HUES48 (cell line): ENCODE measurements around the gene DNAJB4.
"Not testable (repeated sequence)": the region's sequence is repeated elsewhere in the genome, so short reads cannot be mapped to it uniquely, and the experiment has no call there.

Source experiments
- H3K27ac ChIP-seq: one replicate; pipeline ENCODE4 v1.7.0; 2013; ENCODE audit warnings: low read depth, low read length, inconsistent platforms
- H3K27me3 ChIP-seq: 2 replicates; pipeline ENCODE4 v1.6.1; 2013; ENCODE audit warnings: mild to moderate bottlenecking, low read length; ENCODE audit not compliant: control insufficient read depth, insufficient read depth
- H3K36me3 ChIP-seq: 2 replicates; pipeline ENCODE4 v1.6.1; 2013; ENCODE audit warnings: low read length; ENCODE audit not compliant: control insufficient read depth, insufficient read depth
- H3K4me1 ChIP-seq: 2 replicates; pipeline ENCODE4 v1.6.1; 2013; ENCODE audit warnings: mild to moderate bottlenecking, low read length; ENCODE audit not compliant: control insufficient read depth, insufficient read depth
- H3K4me3 ChIP-seq: 2 replicates; pipeline ENCODE4 v1.5.1; 2013; ENCODE audit warnings: mild to moderate bottlenecking, low read depth, low read length
- H3K9ac ChIP-seq: 2 replicates; pipeline ENCODE4 v1.6.1; 2013; ENCODE audit warnings: mild to moderate bottlenecking, low read depth, low read length, moderate library complexity
- H3K9me3 ChIP-seq: 2 replicates; pipeline ENCODE4 v1.6.1; 2013; ENCODE audit warnings: low read length; ENCODE audit not compliant: control insufficient read depth, insufficient read depth

The DNAJB4 gene

DNA sequence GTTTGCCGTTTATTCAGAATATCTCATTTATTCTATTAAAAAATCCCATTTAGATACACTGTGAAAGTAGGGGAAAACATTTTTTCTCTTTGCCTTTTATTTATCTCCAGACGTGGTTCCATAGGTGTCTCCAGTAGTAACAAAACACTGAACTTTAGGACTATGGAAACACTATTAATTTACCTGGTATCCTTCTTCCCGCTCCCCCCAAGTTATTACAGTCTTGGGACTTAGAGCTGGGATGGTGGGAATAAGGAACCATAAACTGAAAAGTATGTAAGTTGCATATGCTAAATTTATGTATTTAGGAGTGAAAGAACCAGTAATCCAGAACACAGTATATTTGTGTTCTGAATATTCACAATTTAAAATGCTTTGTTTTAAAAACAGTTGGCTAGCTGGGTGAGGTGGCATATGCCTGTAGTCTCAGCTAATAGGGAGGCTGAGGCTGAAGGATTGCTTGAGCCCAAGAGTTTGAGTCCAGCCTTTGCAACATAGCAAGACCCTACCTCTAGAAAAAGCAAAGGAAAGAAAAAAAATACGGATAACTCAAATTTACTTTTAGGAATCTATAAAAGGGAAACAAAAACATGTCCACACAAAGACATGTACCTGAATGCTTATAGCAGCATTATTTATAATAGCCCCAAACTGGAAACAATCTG, 3.1 kb downstream of the DNAJB4 start:
- H3K9ac ChIP-seq, result no peak overlapping the region
- H3K4me1 ChIP-seq, result peaks cover 11% of the 10 kb centered on the region
- no peak overlapping the region for H3K27ac ChIP-seq
- no peaks in the 10 kb centered on the region for H3K9me3 ChIP-seq
- H3K27me3 ChIP-seq, result no peaks in the 10 kb centered on the region
- no peaks in the 10 kb centered on the region for H3K36me3 ChIP-seq
- H3K4me3 ChIP-seq, result no peak overlapping the region

DNA sequence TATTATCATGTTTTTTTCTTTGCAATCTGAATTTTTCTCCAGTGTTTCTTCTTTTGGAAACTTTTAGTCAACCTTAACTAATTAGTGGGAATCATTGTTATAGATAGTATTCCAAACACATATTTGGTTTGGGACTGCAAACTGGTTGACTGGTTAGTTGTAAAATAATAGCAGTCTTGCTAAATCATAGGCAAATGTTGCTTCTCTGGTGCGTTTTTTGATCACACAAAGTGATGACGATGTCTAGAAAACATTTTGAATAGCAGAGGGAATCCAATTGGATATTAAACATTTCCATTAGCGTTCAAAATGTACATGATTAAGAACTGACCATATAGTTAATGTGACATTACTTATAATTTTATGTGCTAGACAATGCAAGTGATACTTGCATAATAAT, 4.5 kb downstream of the DNAJB4 start:
- H3K9ac ChIP-seq, result no peak overlapping the region
- H3K27ac ChIP-seq, result no peak overlapping the region
- no peaks in the 10 kb centered on the region for H3K4me1 ChIP-seq
- H3K9me3 ChIP-seq, result no peaks in the 10 kb centered on the region
- peaks cover 5% of the 10 kb centered on the region; the same call in 1 of the 2 replicates for H3K36me3 ChIP-seq
- H3K27me3 ChIP-seq, result no peaks in the 10 kb centered on the region
- H3K4me3 ChIP-seq, result no peak overlapping the region

- no peak overlapping the region for H3K4me3 ChIP-seq
Observed at GRCh38 chr1:78009836-78010235, 5.1 kb downstream of the DNAJB4 start.

GRCh38 chr1:78011050-78011449, 6.3 kb downstream of the DNAJB4 start:
- peaks cover 6% of the 10 kb centered on the region; the same call in 1 of the 2 replicates for H3K36me3 ChIP-seq
- H3K9ac ChIP-seq, result no peak overlapping the region
- no peak overlapping the region for H3K27ac ChIP-seq
- no peaks in the 10 kb centered on the region for H3K9me3 ChIP-seq
- H3K27me3 ChIP-seq, result no peaks in the 10 kb centered on the region
- no peak overlapping the region for H3K4me3 ChIP-seq
- no peaks in the 10 kb centered on the region for H3K4me1 ChIP-seq

More at GRCh38 chr1:78009836-78010235, 5.1 kb downstream of the DNAJB4 start:
- Histone ChIP-seq H3K27ac (no peak overlapping the region), H3K9me3 (no peaks in the 10 kb centered on the region), H3K9ac (no peak overlapping the region), H3K36me3 (peaks cover 5% of the 10 kb centered on the region; the same call in 1 of the 2 replicates), H3K4me1 (no peaks in the 10 kb centered on the region), H3K27me3 (no peaks in the 10 kb centered on the region)

- Histone ChIP-seq H3K9me3 (no peaks in the 10 kb centered on the region), H3K4me3 (no peak overlapping the region), H3K27me3 (no peaks in the 10 kb centered on the region), H3K36me3 (peaks cover 10% of the 10 kb centered on the region; the same call in 1 of the 2 replicates), H3K27ac (no peak overlapping the region), H3K4me1 (no peaks in the 10 kb centered on the region), H3K9ac (no peak overlapping the region)
Observed at GRCh38 chr1:78015148-78015547, 10.4 kb downstream of the DNAJB4 start.

DNA sequence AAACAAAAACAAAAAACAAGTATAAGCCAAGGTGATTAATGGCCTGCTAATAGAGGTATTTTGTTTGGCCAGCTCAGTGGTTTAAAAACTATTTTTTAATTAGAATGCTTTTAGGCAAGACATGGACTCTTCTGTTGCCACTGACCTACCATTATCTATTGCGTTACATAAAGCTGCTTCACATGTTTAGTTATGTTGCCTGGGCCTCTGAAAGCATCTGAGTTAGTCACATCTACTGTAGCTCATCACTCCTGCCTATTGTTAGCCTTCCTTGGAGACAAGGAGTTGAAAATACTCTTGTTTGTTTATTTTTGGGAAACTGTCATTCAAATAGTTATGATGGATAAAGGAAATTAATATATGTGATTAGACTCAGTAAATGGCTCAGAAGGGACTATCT, 14.3 kb downstream of the DNAJB4 start:
- Histone ChIP-seq H3K9ac (no peak overlapping the region), H3K27ac (no peak overlapping the region), H3K9me3 (no peaks in the 10 kb centered on the region), H3K4me3 (no peak overlapping the region), H3K4me1 (no peaks in the 10 kb centered on the region), H3K36me3 (0 out of 2 replicates have a peak, but pooled peaks cover 5% of the 10 kb centered on the region), H3K27me3 (no peaks in the 10 kb centered on the region)

- H3K9ac ChIP-seq, H3K4me1 ChIP-seq, H3K27ac ChIP-seq, H3K27me3 ChIP-seq, H3K9me3 ChIP-seq, H3K36me3 ChIP-seq, H3K4me3 ChIP-seq: not testable (repeated sequence)
Observed at GRCh38 chr1:78021134-78021533, 16.4 kb downstream of the DNAJB4 start.

DNA sequence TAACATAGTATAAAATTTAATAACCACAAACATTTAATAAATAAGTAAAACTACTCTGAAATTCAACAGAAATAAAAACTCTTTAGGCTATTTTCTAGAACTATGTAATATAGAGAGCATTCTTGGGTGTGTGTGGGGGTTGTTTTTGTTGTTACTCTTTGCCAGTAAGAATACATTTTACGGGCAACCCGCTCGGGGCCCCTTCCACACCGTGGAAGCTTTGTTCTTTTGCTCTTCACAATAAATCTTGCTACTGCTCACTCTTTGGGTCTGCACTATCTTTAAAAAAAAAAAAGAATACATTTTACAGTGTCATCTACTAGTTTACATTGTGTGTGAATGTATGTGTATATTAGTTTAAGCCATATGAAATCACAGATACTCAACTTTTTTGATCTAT, 25.1 kb downstream of the DNAJB4 start:
- Histone ChIP-seq H3K4me1 (no peaks in the 10 kb centered on the region), H3K27ac (no peak overlapping the region), H3K9ac (no peak overlapping the region), H3K27me3 (no peaks in the 10 kb centered on the region), H3K9me3 (no peaks in the 10 kb centered on the region), H3K4me3 (no peak overlapping the region), H3K36me3 (no peaks in the 10 kb centered on the region)

GRCh38 chr1:78032996-78033796, 28.5 kb downstream of the DNAJB4 start:
- Histone ChIP-seq H3K27ac (no peak overlapping the region), H3K27me3 (no peaks in the 10 kb centered on the region), H3K9me3 (no peaks in the 10 kb centered on the region), H3K4me1 (no peaks in the 10 kb centered on the region), H3K36me3 (no peaks in the 10 kb centered on the region), H3K4me3 (no peak overlapping the region), H3K9ac (no peak overlapping the region)

DNA sequence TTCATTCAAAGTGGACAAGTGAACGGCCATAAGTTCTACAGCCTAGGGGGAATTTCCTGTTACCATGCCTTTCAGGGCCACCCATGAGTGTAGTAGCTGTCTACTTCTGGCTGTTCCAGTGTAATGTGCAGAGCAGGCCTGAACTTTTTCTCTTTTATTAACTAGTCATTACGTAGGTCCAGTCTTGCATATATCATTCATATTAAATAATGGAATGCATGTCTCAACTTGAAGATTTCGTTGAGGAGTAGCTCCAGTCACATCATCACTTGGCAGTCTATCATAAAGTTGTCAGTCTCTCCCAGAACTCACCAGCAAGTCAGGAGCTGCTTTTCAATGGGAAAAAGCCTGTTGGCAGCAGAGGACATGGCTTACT, 29.0 kb downstream of the DNAJB4 start:
- no peaks in the 10 kb centered on the region for H3K36me3 ChIP-seq
- H3K27ac ChIP-seq, result no peak overlapping the region
- no peaks in the 10 kb centered on the region for H3K27me3 ChIP-seq

DNA sequence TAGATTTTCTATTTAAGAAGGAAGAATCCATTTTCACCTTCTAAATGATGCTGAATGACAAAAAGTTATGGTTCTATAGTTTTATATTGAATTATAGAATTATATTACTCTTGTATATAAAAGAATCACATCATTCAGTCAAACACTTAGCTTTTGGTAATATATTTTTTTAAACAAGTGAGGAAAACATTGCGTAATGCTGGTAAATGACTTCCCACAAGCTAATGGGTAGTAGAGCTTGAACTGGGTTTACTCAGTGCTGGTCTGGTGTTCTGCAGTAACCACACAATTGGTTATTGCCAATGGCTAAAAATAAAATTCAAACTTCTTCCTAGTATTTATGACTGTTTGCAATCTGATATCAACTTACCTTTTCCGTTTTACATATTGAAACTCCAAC, 30.4 kb downstream of the DNAJB4 start:
- H3K27me3 ChIP-seq, result no peaks in the 10 kb centered on the region
- no peaks in the 10 kb centered on the region for H3K9me3 ChIP-seq
- H3K4me1 ChIP-seq, result no peaks in the 10 kb centered on the region
- no peak overlapping the region for H3K9ac ChIP-seq
- H3K36me3 ChIP-seq, result no peaks in the 10 kb centered on the region
- no peak overlapping the region for H3K27ac ChIP-seq
- H3K4me3 ChIP-seq, result no peak overlapping the region

More for the DNA sequence above, 29.0 kb downstream of the DNAJB4 start:
- Histone ChIP-seq H3K4me1 (no peaks in the 10 kb centered on the region), H3K9me3 (no peaks in the 10 kb centered on the region), H3K4me3 (no peak overlapping the region), H3K9ac (no peak overlapping the region)
